H9 (cell line): ENCODE results near the gene COL23A1. TPM values are rescaled to one million over a fixed set of nuclear protein-coding genes. Genes with fewer than 3 reads are reported as not detected.
A peak's percentile ranks its signal among the peaks of the same experiment; 100 is the strongest.

Experiments used
- DNase-seq: peaks from one replicate; pipeline ENCODE4 v3.0.0-alpha.2; 2017
- H2AFZ ChIP-seq: one replicate; pipeline ENCODE4 v1.6.1; 2013; ENCODE audit warnings: mild to moderate bottlenecking, low read length, control low read depth, moderate library complexity
- H2AK5ac ChIP-seq: 2 replicates; pipeline ENCODE4 v1.6.1; 2013; ENCODE audit warnings: low read length, control low read depth, mixed read lengths; ENCODE audit not compliant: insufficient read length
- H2BK120ac ChIP-seq: one replicate; pipeline ENCODE4 v1.6.1; 2013; ENCODE audit warnings: low read depth, mild to moderate bottlenecking, low read length, control low read depth, inconsistent platforms; ENCODE audit not compliant: poor library complexity, severe bottlenecking
- H2BK12ac ChIP-seq: 2 replicates; pipeline ENCODE4 v1.6.1; 2013; ENCODE audit warnings: low read length, control low read depth, mixed read lengths, low read depth; ENCODE audit not compliant: insufficient read length
- H2BK15ac ChIP-seq: 2 replicates; pipeline ENCODE4 v1.6.1; 2013; ENCODE audit warnings: low read depth, low read length, control low read depth
- H2BK20ac ChIP-seq: one replicate; pipeline ENCODE4 v1.6.1; 2013; ENCODE audit warnings: low read depth, mild to moderate bottlenecking, low read length, control low read depth, inconsistent platforms; ENCODE audit not compliant: poor library complexity, severe bottlenecking
- H2BK5ac ChIP-seq: 2 replicates; pipeline ENCODE4 v1.6.1; 2013; ENCODE audit warnings: low read length, control low read depth, mixed read lengths; ENCODE audit not compliant: insufficient read length
- H3K14ac ChIP-seq: 2 replicates; pipeline ENCODE4 v1.6.1; 2013; ENCODE audit warnings: low read length, control low read depth; ENCODE audit not compliant: insufficient read depth
- H3K18ac ChIP-seq: 2 replicates; pipeline ENCODE4 v1.6.1; 2013; ENCODE audit warnings: low read depth, mild to moderate bottlenecking, mixed read lengths, low read length, control low read depth; ENCODE audit not compliant: insufficient read length
- H3K23ac ChIP-seq: 2 replicates; pipeline ENCODE4 v1.6.1; 2013; ENCODE audit warnings: low read length, control low read depth, mixed read lengths, low read depth; ENCODE audit not compliant: insufficient read length
- H3K23me2 ChIP-seq: 2 replicates; pipeline ENCODE4 v1.6.1; 2013; ENCODE audit warnings: low read depth, mild to moderate bottlenecking, mixed read lengths, low read length, control low read depth; ENCODE audit not compliant: insufficient read length, poor library complexity, severe bottlenecking
- H3K27ac ChIP-seq: 2 replicates; pipeline ENCODE4 v1.5.1; 2013; ENCODE audit warnings: low read length, control low read depth, mixed read lengths, low read depth; ENCODE audit not compliant: insufficient read length
- H3K27me3 ChIP-seq: 2 replicates; pipeline ENCODE4 v1.6.1; 2013; ENCODE audit warnings: low read length, control low read depth, inconsistent platforms; ENCODE audit not compliant: insufficient read depth
- H3K4ac ChIP-seq: 2 replicates; pipeline ENCODE4 v1.6.1; 2013; ENCODE audit warnings: low read depth, mild to moderate bottlenecking, control low read depth, inconsistent platforms, low read length, moderate library complexity
- H3K4me1 ChIP-seq: 2 replicates; pipeline ENCODE4 v1.6.1; 2013; ENCODE audit warnings: low read length, control low read depth, inconsistent platforms; ENCODE audit not compliant: insufficient read depth
- H3K4me2 ChIP-seq: 2 replicates; pipeline ENCODE4 v1.6.1; 2013; ENCODE audit warnings: low read length, control low read depth, mixed read lengths; ENCODE audit not compliant: insufficient read length, insufficient read depth
- H3K56ac ChIP-seq: 2 replicates; pipeline ENCODE4 v1.6.1; 2013; ENCODE audit warnings: low read depth, mild to moderate bottlenecking, mixed read lengths, low read length, control low read depth; ENCODE audit not compliant: insufficient read length
- H3K79me1 ChIP-seq: 2 replicates; pipeline ENCODE4 v1.6.1; 2013; ENCODE audit warnings: low read depth, mild to moderate bottlenecking, moderate library complexity, low read length, control low read depth, inconsistent platforms; ENCODE audit not compliant: insufficient read depth, poor library complexity, severe bottlenecking
- H3K79me2 ChIP-seq: 2 replicates; pipeline ENCODE4 v1.6.1; 2013; ENCODE audit warnings: low read length, control low read depth, inconsistent platforms; ENCODE audit not compliant: insufficient read depth
- H3K9ac ChIP-seq: 2 replicates; pipeline ENCODE4 v1.6.1; 2013; ENCODE audit warnings: low read length, control low read depth, mixed read lengths; ENCODE audit not compliant: insufficient read length; ENCODE audit errors: extremely low read depth
- H3K9me3 ChIP-seq: one replicate; pipeline ENCODE4 v1.6.1; 2013; ENCODE audit warnings: low read depth, low read length, inconsistent platforms; ENCODE audit not compliant: control insufficient read depth
- H3T11ph ChIP-seq: one replicate; pipeline ENCODE4 v1.6.1; 2013; ENCODE audit warnings: mild to moderate bottlenecking, low read length, control low read depth, inconsistent platforms
- H4K20me1 ChIP-seq: one replicate; pipeline ENCODE4 v1.6.1; 2013; ENCODE audit not compliant: control insufficient read depth, insufficient read length, insufficient read depth
- H4K5ac ChIP-seq: 2 replicates; pipeline ENCODE4 v1.6.1; 2013; ENCODE audit warnings: low read depth, mild to moderate bottlenecking, mixed read lengths, low read length, control low read depth; ENCODE audit not compliant: insufficient read length
- H4K8ac ChIP-seq: replicated peaks from 2 replicates; pipeline ENCODE4 v1.6.1; 2013; ENCODE audit warnings: low read length, control low read depth, mixed read lengths, low read depth; ENCODE audit not compliant: insufficient read length
- H4K91ac ChIP-seq: 2 replicates; pipeline ENCODE4 v1.6.1; 2013; ENCODE audit warnings: low read depth, mild to moderate bottlenecking, moderate library complexity, mixed read lengths, low read length, control low read depth; ENCODE audit not compliant: insufficient read length
- H3K27ac Mint-ChIP-seq, 3 experiments: 2 replicates in 2 of 3; 3 replicates in 1 of 3; pipeline ENCODE4 v1.8.0; 2020 to 2021; ENCODE audit warnings: mixed read lengths in 3 of 3, mild to moderate bottlenecking in 1 of 3, moderate library complexity in 1 of 3
- H3K27me3 Mint-ChIP-seq: 2 replicates; pipeline ENCODE4 v1.8.0; 2021; ENCODE audit warnings: low read depth, mild to moderate bottlenecking, moderate library complexity, mixed read lengths
- H3K36me3 Mint-ChIP-seq, 3 experiments: 2 replicates in 2 of 3; 3 replicates in 1 of 3; pipeline ENCODE4 v1.8.0; 2020 to 2021; ENCODE audit warnings: low read depth in 3 of 3, mixed read lengths in 3 of 3; ENCODE audit not compliant: insufficient read depth in 1 of 3
- H3K4me1 Mint-ChIP-seq, 2 experiments: 2 replicates each; pipeline ENCODE4 v1.8.0; 2020; ENCODE audit warnings: mixed read lengths in 2 of 2
- H3K4me3 Mint-ChIP-seq, 2 experiments: 2 replicates in 1 of 2; 3 replicates in 1 of 2; pipeline ENCODE4 v1.8.0; 2020 to 2021; ENCODE audit warnings: mild to moderate bottlenecking in 2 of 2, mixed read lengths in 2 of 2, moderate library complexity in 1 of 2
- H3K9me3 Mint-ChIP-seq, 2 experiments: 2 replicates in 1 of 2; 3 replicates in 1 of 2; pipeline ENCODE4 v1.8.0; 2020; ENCODE audit warnings: mild to moderate bottlenecking in 2 of 2, mixed read lengths in 2 of 2, moderate library complexity in 1 of 2
- WGBS: extraction: QIAGEN DNeasy Blood & Tissue Kit; methylation state at CpG from one replicate; pipeline ENCODE4 v1.1.7; 2013; ENCODE audit warnings: missing lambda C conversion rate, low lambda C conversion rate, mixed read lengths; ENCODE audit not compliant: insufficient read length; ENCODE audit errors: extremely low coverage; 5-methylcytosine and 5-hydroxymethylcytosine counted together
- total RNA-seq: library from RNA; stranded (reverse); gene quantifications from 2 replicates; pipeline ENCODE4 v1.2.1, GENCODE V29; 2021
- TF ChIP-seq, protein P1 (sequence below): fragments of 200-600 bp; sonication (generic); conservative IDR thresholded peaks from 3 replicates; pipeline ENCODE4 v1.8.0; 2021; ENCODE audit warnings: antibody characterized with exemption, mild to moderate bottlenecking

Gene COL23A1
- total RNA-seq, 1 experiment from 2014 or later: 2.6 TPM

DNA sequence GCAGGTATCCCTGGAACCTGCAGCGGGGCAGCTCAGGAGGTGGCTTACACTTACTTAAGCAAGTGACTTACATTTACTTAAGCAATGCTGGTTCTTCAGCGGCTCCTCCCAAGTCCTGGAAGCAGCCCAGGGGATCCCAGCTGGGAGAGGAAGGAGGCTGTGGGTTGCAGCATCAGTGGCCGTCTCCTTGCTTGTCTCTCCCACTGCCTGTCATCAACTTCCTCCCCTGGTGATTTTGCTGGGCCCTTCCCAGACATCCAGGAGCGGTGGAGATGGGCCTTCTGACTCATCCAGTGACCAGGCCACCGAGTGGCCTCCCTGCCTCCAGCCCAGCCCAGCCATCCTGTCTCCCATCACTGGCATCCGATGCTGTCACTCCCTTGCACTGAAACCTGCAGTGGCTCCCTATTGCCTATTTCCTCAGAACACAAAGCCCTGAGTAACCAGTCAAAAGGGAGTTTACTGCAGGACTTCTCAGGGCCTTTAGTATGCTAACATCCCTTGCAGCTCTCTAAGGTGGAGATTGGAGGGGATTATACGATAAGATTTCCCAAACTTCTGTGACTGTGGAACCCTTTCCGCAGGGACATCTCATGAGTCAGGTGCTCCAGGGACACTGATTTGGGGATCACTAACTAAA, 201.7 kb downstream of the COL23A1 start:
- H3K4me3 Mint-ChIP-seq: no peak overlapping the region

More for the DNA sequence above, 201.7 kb downstream of the COL23A1 start:
- no peaks in the 10 kb centered on the region for H3K79me1 ChIP-seq
- no peak overlapping the region for H2BK15ac ChIP-seq
- H2BK120ac ChIP-seq: no peak overlapping the region
- no peak overlapping the region for H2AFZ ChIP-seq
- H3T11ph ChIP-seq: no peak overlapping the region
- no peaks in the 10 kb centered on the region for H3K27me3 ChIP-seq
- Mint-ChIP-seq H3K4me1 (peaks cover 24 to 61% of the 10 kb centered on the region in 2 experiments), H3K9me3 (no peaks in the 10 kb centered on the region; a peak in 1 of 5 replicates), H3K27me3 (no peaks in the 10 kb centered on the region; the same call in none of the 2 replicates), H3K27ac (no peak overlapping the region), H3K36me3 (no peaks in the 10 kb centered on the region)
- H3K4me2 ChIP-seq: no peak overlapping the region
- no peak overlapping the region for H3K9ac ChIP-seq
- no peak overlapping the region for H3K56ac ChIP-seq
- no peak overlapping the region for H2AK5ac ChIP-seq
- no peak overlapping the region for H2BK20ac ChIP-seq
- H2BK12ac ChIP-seq: no peak overlapping the region
- H3K18ac ChIP-seq: no peak overlapping the region
- no CpG with 5 or more reads among the region's 8 CpGs for WGBS
- H3K14ac ChIP-seq: no peak overlapping the region
- H3K79me2 ChIP-seq: no peaks in the 10 kb centered on the region
- H4K5ac ChIP-seq: no peak overlapping the region
- H3K4ac ChIP-seq: no peak overlapping the region
- H3K9me3 ChIP-seq: no peaks in the 10 kb centered on the region
- H3K23me2 ChIP-seq: no peaks in the 10 kb centered on the region
- H2BK5ac ChIP-seq: no peak overlapping the region
- TF ChIP-seq, protein P1, sequence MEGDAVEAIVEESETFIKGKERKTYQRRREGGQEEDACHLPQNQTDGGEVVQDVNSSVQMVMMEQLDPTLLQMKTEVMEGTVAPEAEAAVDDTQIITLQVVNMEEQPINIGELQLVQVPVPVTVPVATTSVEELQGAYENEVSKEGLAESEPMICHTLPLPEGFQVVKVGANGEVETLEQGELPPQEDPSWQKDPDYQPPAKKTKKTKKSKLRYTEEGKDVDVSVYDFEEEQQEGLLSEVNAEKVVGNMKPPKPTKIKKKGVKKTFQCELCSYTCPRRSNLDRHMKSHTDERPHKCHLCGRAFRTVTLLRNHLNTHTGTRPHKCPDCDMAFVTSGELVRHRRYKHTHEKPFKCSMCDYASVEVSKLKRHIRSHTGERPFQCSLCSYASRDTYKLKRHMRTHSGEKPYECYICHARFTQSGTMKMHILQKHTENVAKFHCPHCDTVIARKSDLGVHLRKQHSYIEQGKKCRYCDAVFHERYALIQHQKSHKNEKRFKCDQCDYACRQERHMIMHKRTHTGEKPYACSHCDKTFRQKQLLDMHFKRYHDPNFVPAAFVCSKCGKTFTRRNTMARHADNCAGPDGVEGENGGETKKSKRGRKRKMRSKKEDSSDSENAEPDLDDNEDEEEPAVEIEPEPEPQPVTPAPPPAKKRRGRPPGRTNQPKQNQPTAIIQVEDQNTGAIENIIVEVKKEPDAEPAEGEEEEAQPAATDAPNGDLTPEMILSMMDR: no peak
- H4K20me1 ChIP-seq: no peaks in the 10 kb centered on the region
- no peak overlapping the region for H4K8ac ChIP-seq
- H3K4me1 ChIP-seq: peaks cover 5% of the 10 kb centered on the region; the same call in 1 of the 2 replicates
- no peak overlapping the region for H3K27ac ChIP-seq
- H4K91ac ChIP-seq: no peak overlapping the region
- H3K23ac ChIP-seq: no peak overlapping the region
- peak; percentile 27 for DNase-seq
